HCT116 (cell line): ENCODE data around the gene TSPAN11. TPM values are rescaled to one million over a fixed set of nuclear protein-coding genes. Genes with fewer than 3 reads are reported as not detected.
A peak's percentile ranks its signal among the peaks of the same experiment; 100 is the strongest.

Experiments used
- ATAC-seq: fragments of 200-7000 bp; cut with Tn5 transposase; 2 replicates; pipeline ENCODE4 v1.9.1; 2020; ENCODE audit warnings: mild to moderate bottlenecking, moderate library complexity
- BruUV-seq: library from RNA; stranded (reverse); fragments of 400-500 nt; replicated peaks from 2 replicates; lab custom pipeline; 2021; lab: Mats Ljungman, UMichigan
- CTCF ChIA-PET: fragments of 300-600 bp; sonication (Branson Sonifier 250); formaldehyde crosslinking; loops from one replicate; lab custom pipeline; 2021; ENCODE audit warnings: antibody characterized with exemption; lab: Charles Lee
- POLR2A ChIA-PET: fragments of 300-600, 350-600 bp; sonication (Branson Sonifier 250); formaldehyde crosslinking; loops from one replicate; lab custom pipeline; 2021; ENCODE audit warnings: antibody characterized with exemption; lab: Charles Lee
- RAD21 ChIA-PET, 2 experiments: fragments of 300-600 bp; sonication (Branson Sonifier 250); formaldehyde crosslinking; loops; one replicate each; lab custom pipeline; 2023; ENCODE audit warnings: low total read pairs in 2 of 2; ENCODE audit not compliant: uncharacterized antibody in 2 of 2, unreplicated experiment in 2 of 2, low non-redundant PET in 1 of 2; lab: Charles Lee
- DNase-seq: peaks from one replicate; pipeline ENCODE4 v3.0.0-alpha.2; 2010; ENCODE audit warnings: low read depth, low spot score
- H2AFZ ChIP-seq: fragments of 200-600 bp; shearing (Covaris generic), sonication (generic); 2 replicates; pipeline ENCODE4 v1.6.1; 2017; ENCODE audit warnings: low read depth, mixed run types, mixed read lengths, antibody characterized with exemption, low read length; ENCODE audit not compliant: poor library complexity, severe bottlenecking
- H3K27ac ChIP-seq: 2 replicates; pipeline ENCODE4 v1.5.1; 2012; ENCODE audit warnings: low read depth, low read length
- H3K27me3 ChIP-seq: fragments of 200-600 bp; sonication (generic); 2 replicates; pipeline ENCODE4 v1.6.1; 2016; ENCODE audit warnings: mixed run types, low read length, mixed read lengths; ENCODE audit not compliant: insufficient read depth
- H3K36me3 ChIP-seq, 2 experiments: fragments of 200-500 bp in 1 of 2; fragments of 200-600 bp in 1 of 2; sonication (Bioruptor generic) in 1 of 2; sonication (generic) in 1 of 2; 2 replicates each; pipeline versions ENCODE4 v1.5.1 to v1.6.1; 2014 to 2016; ENCODE audit warnings: low read length in 2 of 2, inconsistent platforms in 1 of 2, mixed read lengths in 1 of 2, mixed run types in 1 of 2; ENCODE audit not compliant: insufficient read depth in 2 of 2, control insufficient read depth in 1 of 2
- H3K4me1 ChIP-seq, 2 experiments: fragments of 200-600 bp in 1 of 2; sonication (generic) in 1 of 2; 2 replicates each; pipeline versions ENCODE4 v1.5.1 to v1.6.1; 2012 to 2017; ENCODE audit warnings: low read length in 2 of 2, inconsistent platforms in 1 of 2, mild to moderate bottlenecking in 1 of 2, mixed read lengths in 1 of 2, mixed run types in 1 of 2, moderate library complexity in 1 of 2; ENCODE audit not compliant: insufficient read depth in 2 of 2, control insufficient read depth in 1 of 2
- H3K4me2 ChIP-seq: fragments of 200-600 bp; sonication (generic); 2 replicates; pipeline ENCODE4 v1.6.1; 2017; ENCODE audit warnings: mixed run types, low read length, mixed read lengths
- H3K4me3 ChIP-seq, 2 experiments: fragments of 200-600 bp in 1 of 2; sonication (generic) in 1 of 2; replicated peaks in 1 of 2; 2 replicates each; pipeline ENCODE4 v1.5.1; 2011 to 2016; ENCODE audit warnings: low read length in 2 of 2, control low read depth in 1 of 2, low read depth in 1 of 2, mild to moderate bottlenecking in 1 of 2, mixed read lengths in 1 of 2, mixed run types in 1 of 2
- H3K79me2 ChIP-seq: fragments of 200-600 bp; sonication (generic); 2 replicates; pipeline ENCODE4 v1.6.1; 2017; ENCODE audit warnings: mild to moderate bottlenecking, mixed run types, low read length, moderate library complexity, mixed read lengths; ENCODE audit not compliant: insufficient read depth
- H3K9ac ChIP-seq: fragments of 200-600 bp; sonication (generic); 2 replicates; pipeline ENCODE4 v1.6.1; 2016; ENCODE audit warnings: low read length, mixed read lengths
- H3K9me2 ChIP-seq: fragments of 200-600 bp; sonication (generic), shearing (Covaris generic); 2 replicates; pipeline ENCODE4 v1.6.1; 2017; ENCODE audit warnings: mixed run types, mild to moderate bottlenecking, moderate library complexity; ENCODE audit not compliant: insufficient read depth
- H3K9me3 ChIP-seq, 2 experiments: fragments of 200-500 bp in 1 of 2; fragments of 200-600 bp in 1 of 2; sonication (Bioruptor generic) in 1 of 2; sonication (generic) in 1 of 2; 2 replicates each; pipeline ENCODE4 v1.6.1; 2014 to 2017; ENCODE audit warnings: low read length in 2 of 2, mixed read lengths in 2 of 2, inconsistent platforms in 1 of 2, low read depth in 1 of 2, mild to moderate bottlenecking in 1 of 2, mixed run types in 1 of 2, moderate library complexity in 1 of 2; ENCODE audit not compliant: control insufficient read depth in 1 of 2, insufficient read depth in 1 of 2
- H4K20me1 ChIP-seq: fragments of 200-600 bp; sonication (generic), shearing (Covaris generic); 2 replicates; pipeline ENCODE4 v1.6.1; 2017; ENCODE audit warnings: mixed run types, mild to moderate bottlenecking, moderate library complexity; ENCODE audit not compliant: insufficient read depth
- CBX3 ChIP-seq: IDR thresholded peaks from 2 replicates; pipeline ENCODE4 v1.6.1; 2012; ENCODE audit warnings: low read depth
- CEBPB ChIP-seq: IDR thresholded peaks from 2 replicates; pipeline ENCODE4 v1.6.1; 2012; ENCODE audit warnings: low read depth
- CTCF ChIP-seq, 3 experiments: fragments of 200-600 bp in 1 of 3; sonication (generic) in 1 of 3; IDR thresholded peaks in 2 of 3; conservative IDR thresholded peaks in 1 of 3; 2 replicates each; pipeline ENCODE4 v1.5.1; 2012 to 2017; ENCODE audit warnings: low read depth in 2 of 3, low read length in 2 of 3, antibody characterized with exemption in 1 of 3, borderline replicate concordance in 1 of 3, control low read depth in 1 of 3, mild to moderate bottlenecking in 1 of 3, mixed read lengths in 1 of 3, mixed run types in 1 of 3, moderate library complexity in 1 of 3; ENCODE audit not compliant: insufficient read depth in 1 of 3
- EGR1 ChIP-seq: IDR thresholded peaks from 2 replicates; pipeline ENCODE4 v1.6.1; 2012; ENCODE audit warnings: low read depth
- ELF1 ChIP-seq: IDR thresholded peaks from 2 replicates; pipeline ENCODE4 v1.6.1; 2012; ENCODE audit warnings: low read depth, borderline replicate concordance
- EZH2 ChIP-seq: fragments of 200-600 bp; sonication (generic); IDR thresholded peaks from 2 replicates; pipeline ENCODE4 v1.6.1; 2017; ENCODE audit warnings: antibody characterized with exemption, mixed run types
- EZH2phosphoT487 ChIP-seq: fragments of 200-600 bp; IDR thresholded peaks from 2 replicates; pipeline ENCODE4 v1.6.1; 2018; ENCODE audit warnings: antibody characterized with exemption, borderline replicate concordance
- FOSL1 ChIP-seq: IDR thresholded peaks from 2 replicates; pipeline ENCODE4 v1.6.1; 2012; ENCODE audit warnings: low read depth
- MAX ChIP-seq: IDR thresholded peaks from 2 replicates; pipeline ENCODE4 v1.6.1; 2012
- POLR2A ChIP-seq: IDR thresholded peaks from 2 replicates; pipeline ENCODE4 v1.7.0; 2011; ENCODE audit warnings: borderline replicate concordance; ENCODE audit not compliant: insufficient read depth, insufficient read length; ENCODE audit errors: extremely low read depth
- POLR2AphosphoS5 ChIP-seq: IDR thresholded peaks from 2 replicates; pipeline ENCODE4 v1.6.1; 2011; ENCODE audit warnings: mild to moderate bottlenecking, low read depth, low read length, moderate library complexity
- RAD21 ChIP-seq: IDR thresholded peaks from 2 replicates; pipeline ENCODE4 v1.6.1; 2012; ENCODE audit warnings: low read depth, mild to moderate bottlenecking
- SIN3A ChIP-seq: IDR thresholded peaks from 2 replicates; pipeline ENCODE4 v1.6.1; 2012; ENCODE audit warnings: low read depth
- SRF ChIP-seq: IDR thresholded peaks from 2 replicates; pipeline ENCODE4 v1.6.1; 2012; ENCODE audit warnings: low read depth
- TCF7L2 ChIP-seq: IDR thresholded peaks from 2 replicates; pipeline ENCODE4 v1.7.0; 2011; ENCODE audit warnings: borderline replicate concordance, inconsistent platforms; ENCODE audit not compliant: insufficient read depth, insufficient read length; ENCODE audit errors: extremely low read depth
- YY1 ChIP-seq: IDR thresholded peaks from 2 replicates; pipeline ENCODE4 v1.6.1; 2011; ENCODE audit warnings: low read length, low read depth, moderate library complexity, mild to moderate bottlenecking; ENCODE audit not compliant: insufficient replicate concordance; ENCODE audit errors: extremely low read depth
- intact Hi-C: fragments of 100-400 bp; cut with micrococcal nuclease; formaldehyde crosslinking; loops from 2 replicates; pipeline ENCODE4 v1.10.0; 2022
- total RNA-seq: library from RNA; stranded (reverse); gene quantifications from one replicate; pipeline ENCODE4 v1.2.1, GENCODE V29; 2021; ENCODE audit not compliant: unreplicated experiment
- TF ChIP-seq, protein P1 (sequence below): IDR thresholded peaks from 2 replicates; pipeline ENCODE4 v1.6.1; 2011; ENCODE audit warnings: mild to moderate bottlenecking, low read length, moderate library complexity; ENCODE audit not compliant: insufficient replicate concordance; ENCODE audit errors: extremely low read depth
- TF ChIP-seq, protein P2 (sequence below): IDR thresholded peaks from 2 replicates; pipeline ENCODE4 v1.6.1; 2012; ENCODE audit warnings: low read depth

Gene TSPAN11
- total RNA-seq, 1 experiment from 2014 or later: not detected

- BruUV-seq: no TSS peak
- H3K4me2 ChIP-seq: peak overlapping the region; percentile 73
- no peaks in the 10 kb centered on the region for H4K20me1 ChIP-seq
- no peaks in the 10 kb centered on the region for H3K27me3 ChIP-seq
- no peak for ATAC-seq
- peaks cover 6 to 23% of the 10 kb centered on the region in 2 experiments for H3K4me1 ChIP-seq
- H3K9me3 ChIP-seq: no peaks in the 10 kb centered on the region
- no peak overlapping the region for H3K9ac ChIP-seq
- H3K27ac ChIP-seq: peak overlapping the region; percentile 26
- no peak for TF ChIP-seq MAX
- TF ChIP-seq FOSL1: no peak
- no peak for TF ChIP-seq TCF7L2
- TF ChIP-seq EGR1: no peak
- TF ChIP-seq, protein P1, sequence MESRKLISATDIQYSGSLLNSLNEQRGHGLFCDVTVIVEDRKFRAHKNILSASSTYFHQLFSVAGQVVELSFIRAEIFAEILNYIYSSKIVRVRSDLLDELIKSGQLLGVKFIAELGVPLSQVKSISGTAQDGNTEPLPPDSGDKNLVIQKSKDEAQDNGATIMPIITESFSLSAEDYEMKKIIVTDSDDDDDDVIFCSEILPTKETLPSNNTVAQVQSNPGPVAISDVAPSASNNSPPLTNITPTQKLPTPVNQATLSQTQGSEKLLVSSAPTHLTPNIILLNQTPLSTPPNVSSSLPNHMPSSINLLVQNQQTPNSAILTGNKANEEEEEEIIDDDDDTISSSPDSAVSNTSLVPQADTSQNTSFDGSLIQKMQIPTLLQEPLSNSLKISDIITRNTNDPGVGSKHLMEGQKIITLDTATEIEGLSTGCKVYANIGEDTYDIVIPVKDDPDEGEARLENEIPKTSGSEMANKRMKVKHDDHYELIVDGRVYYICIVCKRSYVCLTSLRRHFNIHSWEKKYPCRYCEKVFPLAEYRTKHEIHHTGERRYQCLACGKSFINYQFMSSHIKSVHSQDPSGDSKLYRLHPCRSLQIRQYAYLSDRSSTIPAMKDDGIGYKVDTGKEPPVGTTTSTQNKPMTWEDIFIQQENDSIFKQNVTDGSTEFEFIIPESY: no peak
- TF ChIP-seq, protein P2, sequence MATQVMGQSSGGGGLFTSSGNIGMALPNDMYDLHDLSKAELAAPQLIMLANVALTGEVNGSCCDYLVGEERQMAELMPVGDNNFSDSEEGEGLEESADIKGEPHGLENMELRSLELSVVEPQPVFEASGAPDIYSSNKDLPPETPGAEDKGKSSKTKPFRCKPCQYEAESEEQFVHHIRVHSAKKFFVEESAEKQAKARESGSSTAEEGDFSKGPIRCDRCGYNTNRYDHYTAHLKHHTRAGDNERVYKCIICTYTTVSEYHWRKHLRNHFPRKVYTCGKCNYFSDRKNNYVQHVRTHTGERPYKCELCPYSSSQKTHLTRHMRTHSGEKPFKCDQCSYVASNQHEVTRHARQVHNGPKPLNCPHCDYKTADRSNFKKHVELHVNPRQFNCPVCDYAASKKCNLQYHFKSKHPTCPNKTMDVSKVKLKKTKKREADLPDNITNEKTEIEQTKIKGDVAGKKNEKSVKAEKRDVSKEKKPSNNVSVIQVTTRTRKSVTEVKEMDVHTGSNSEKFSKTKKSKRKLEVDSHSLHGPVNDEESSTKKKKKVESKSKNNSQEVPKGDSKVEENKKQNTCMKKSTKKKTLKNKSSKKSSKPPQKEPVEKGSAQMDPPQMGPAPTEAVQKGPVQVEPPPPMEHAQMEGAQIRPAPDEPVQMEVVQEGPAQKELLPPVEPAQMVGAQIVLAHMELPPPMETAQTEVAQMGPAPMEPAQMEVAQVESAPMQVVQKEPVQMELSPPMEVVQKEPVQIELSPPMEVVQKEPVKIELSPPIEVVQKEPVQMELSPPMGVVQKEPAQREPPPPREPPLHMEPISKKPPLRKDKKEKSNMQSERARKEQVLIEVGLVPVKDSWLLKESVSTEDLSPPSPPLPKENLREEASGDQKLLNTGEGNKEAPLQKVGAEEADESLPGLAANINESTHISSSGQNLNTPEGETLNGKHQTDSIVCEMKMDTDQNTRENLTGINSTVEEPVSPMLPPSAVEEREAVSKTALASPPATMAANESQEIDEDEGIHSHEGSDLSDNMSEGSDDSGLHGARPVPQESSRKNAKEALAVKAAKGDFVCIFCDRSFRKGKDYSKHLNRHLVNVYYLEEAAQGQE: no peak
- no peak for TF ChIP-seq EZH2phosphoT487
- no peak for TF ChIP-seq ELF1
- no peak for TF ChIP-seq POLR2A
- TF ChIP-seq CEBPB: no peak
- TF ChIP-seq SIN3A: no peak
- no peak for TF ChIP-seq CBX3
- no peak for TF ChIP-seq YY1
- no peak for TF ChIP-seq CTCF (IDR thresholded peaks at IDR 0.05 in 2 of 3, conservative IDR thresholded peaks at IDR 0.05 in 1 of 3; ENCODE audit: borderline replicate concordance in 1 of 3, insufficient read depth in 1 of 3, low read depth in 2 of 3, low read length in 2 of 3)
- no peak for TF ChIP-seq SRF
- TF ChIP-seq EZH2: no peak
- no peak for TF ChIP-seq RAD21
- no peak for TF ChIP-seq POLR2AphosphoS5
- ChIA-PET RAD21 (no interaction called here), POLR2A (no interaction called here), CTCF (no interaction called here)
- DNase-seq: no peak
- no peaks in the 10 kb centered on the region for H3K36me3 ChIP-seq
- H3K4me3 ChIP-seq: peak overlapping the region in 1 of 2 experiments; percentile 2; a peak in 1 of 4 replicates
- intact Hi-C loops: no loop called here
- H3K79me2 ChIP-seq: no peaks in the 10 kb centered on the region
- no peak overlapping the region for H2AFZ ChIP-seq
- no peaks in the 10 kb centered on the region for H3K9me2 ChIP-seq
Observed at GRCh38 chr12:31005256-31005943, 78.9 kb downstream of the TSPAN11 start.
